Right lung (tissue), 5 donors: ENCODE results near the gene ADARB2. TPM values are rescaled to one million over a fixed set of nuclear protein-coding genes. Genes with fewer than 3 reads are reported as not detected.

ENCODE experiments used
- DNase-seq, 2 donors: peaks; one replicate each; pipeline ENCODE4 v3.0.0-alpha.2; 2013
- polyA plus RNA-seq, 5 donors: library from polyadenylated mRNA; unstranded; fragments of 120-200 nt; gene quantifications; one replicate each; pipeline versions ENCODE4 v1.2.1 to v1.2.3, GENCODE V29; 2013; ENCODE audit warnings: inconsistent platforms in 1 of 5, low replicate concordance in 1 of 5; ENCODE audit not compliant: insufficient read length in 5 of 5, insufficient read depth in 1 of 5

ADARB2 gene
- polyA plus RNA-seq, 5 donors, result 0.34 to 0.78 (median 0.69) TPM

DNA sequence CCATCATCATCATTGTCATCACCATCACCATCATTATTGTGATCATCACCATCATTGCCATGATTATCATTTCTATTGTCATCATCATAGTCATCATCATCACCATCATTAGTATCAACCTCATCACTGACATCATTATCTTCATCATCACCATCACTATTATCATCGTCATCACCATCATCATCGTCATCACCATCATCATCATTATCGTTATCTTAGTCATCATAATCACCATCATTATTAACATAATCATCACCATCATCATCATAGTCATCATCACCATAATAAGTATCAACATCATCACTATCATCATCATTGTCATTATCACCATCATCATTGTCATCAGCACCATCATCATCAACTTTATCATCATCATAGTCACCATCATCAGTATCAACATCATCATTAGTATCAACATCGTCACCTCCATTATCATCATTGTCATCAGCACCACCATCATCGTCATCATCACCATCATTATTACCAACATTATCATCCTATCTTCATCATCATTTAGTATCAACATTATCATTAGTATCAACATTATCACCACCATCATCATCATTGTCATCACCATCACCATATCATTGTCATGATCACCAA lies 241.3 kb downstream of the ADARB2 start:
- no peak for DNase-seq

- DNase-seq, result no peak
Observed at GRCh38 chr10:1492641-1493040, 244.7 kb downstream of the ADARB2 start.

GRCh38 chr10:1491901-1492300 lies 245.4 kb downstream of the ADARB2 start:
- no peak for DNase-seq

DNA sequence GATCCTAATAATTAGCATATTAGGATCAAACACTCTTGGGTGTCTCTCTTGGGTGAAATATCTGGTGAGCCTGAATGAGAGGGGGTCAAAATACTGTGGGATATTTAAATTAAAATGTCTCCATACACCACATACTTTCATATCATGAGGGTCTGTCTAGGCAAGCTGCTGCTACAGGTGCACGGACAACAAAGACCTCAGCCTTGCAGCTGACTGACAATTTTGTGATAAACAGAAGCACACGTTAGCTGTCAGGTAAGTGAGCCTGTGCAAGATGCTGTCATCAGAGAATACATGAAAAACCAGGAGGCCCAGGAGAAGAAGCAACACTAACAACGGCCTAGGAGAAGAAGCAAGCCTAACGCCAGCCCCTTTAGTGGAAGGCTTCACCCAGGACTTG lies 247.5 kb downstream of the ADARB2 start:
- no peak for DNase-seq

- DNase-seq, result no peak
Observed at GRCh38 chr10:1488970-1489548, 248.3 kb downstream of the ADARB2 start.

- no peak for DNase-seq
Observed at GRCh38 chr10:1486841-1487687, 250.3 kb downstream of the ADARB2 start.

DNA sequence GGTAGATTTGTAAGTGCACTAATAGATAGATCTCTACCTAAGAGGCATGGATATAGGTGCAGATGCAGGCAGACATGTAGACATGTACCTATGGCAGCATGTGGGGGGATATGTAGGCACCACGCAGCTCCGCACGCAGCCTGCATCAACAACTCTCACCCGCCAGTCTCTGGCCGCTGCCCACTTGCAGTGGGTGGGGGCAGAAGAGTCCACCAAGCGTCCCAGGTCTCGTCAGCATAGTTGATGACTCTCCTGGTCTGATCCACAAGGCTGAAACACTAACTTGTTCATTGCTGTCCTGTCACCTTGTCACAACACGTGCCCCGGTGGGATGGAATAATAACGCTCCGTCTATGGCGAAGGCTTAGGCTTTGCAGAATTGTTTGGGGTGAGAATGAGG lies 252.0 kb downstream of the ADARB2 start:
- DNase-seq, result no peak

DNA sequence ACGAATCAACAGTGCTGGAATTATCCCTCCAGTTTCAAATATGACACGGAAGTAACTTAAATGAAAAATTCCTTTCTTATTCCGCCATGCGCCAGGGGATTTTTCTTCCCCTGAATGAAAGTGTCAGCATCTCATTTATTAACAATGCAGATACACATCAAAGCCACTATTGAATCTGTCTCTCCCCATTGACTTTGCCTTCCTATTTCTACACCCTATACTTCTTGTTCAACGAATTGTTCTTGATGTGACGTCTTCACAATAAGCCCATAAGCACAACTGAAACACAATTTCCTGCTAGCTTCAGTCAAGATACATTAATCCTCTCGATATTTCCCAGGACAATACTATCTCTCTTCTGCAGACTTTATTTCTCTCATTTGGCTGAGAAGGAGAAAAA lies 253.5 kb downstream of the ADARB2 start:
- DNase-seq, result no peak

DNA sequence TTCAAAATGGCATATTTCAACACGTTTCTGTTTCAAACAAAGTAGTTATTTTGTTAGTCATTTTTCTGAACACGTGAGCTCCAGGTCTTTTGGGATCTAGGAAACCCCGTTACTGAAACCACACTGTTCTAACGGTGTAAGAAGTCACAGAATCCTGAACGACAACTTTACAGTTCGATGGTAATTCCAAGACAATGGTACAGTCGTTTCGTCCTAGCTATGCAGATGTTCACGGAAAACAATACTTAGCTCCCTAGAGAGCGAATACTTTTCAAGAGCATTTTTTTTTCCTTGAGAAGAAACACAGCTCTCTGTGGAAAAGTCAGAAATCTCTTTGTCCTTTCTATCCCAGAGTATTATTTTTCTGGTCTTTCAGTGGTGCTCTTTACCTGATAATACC lies 254.1 kb downstream of the ADARB2 start:
- DNase-seq, result no peak

DNA sequence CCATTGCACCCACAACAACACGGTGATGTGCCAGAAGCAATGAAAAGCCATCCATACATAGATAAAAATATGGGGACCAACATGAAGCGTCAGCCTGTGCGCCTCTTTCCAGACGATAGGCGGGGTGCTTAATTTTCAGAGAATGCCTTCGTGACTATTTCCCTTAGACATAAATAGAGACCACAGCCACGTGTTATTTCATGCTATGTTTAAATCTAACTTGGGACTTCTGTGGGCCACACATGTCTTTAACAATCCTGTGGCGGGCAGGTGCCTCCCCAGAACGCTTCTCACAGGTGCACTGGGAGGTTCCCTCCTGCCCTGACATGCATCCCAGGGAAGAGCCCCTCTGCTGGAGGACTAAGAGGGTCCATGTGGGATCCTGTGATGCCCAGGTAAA lies 259.7 kb downstream of the ADARB2 start:
- no peak for DNase-seq

GRCh38 chr10:1476455-1476803 lies 260.9 kb downstream of the ADARB2 start:
- DNase-seq, result no peak

DNA sequence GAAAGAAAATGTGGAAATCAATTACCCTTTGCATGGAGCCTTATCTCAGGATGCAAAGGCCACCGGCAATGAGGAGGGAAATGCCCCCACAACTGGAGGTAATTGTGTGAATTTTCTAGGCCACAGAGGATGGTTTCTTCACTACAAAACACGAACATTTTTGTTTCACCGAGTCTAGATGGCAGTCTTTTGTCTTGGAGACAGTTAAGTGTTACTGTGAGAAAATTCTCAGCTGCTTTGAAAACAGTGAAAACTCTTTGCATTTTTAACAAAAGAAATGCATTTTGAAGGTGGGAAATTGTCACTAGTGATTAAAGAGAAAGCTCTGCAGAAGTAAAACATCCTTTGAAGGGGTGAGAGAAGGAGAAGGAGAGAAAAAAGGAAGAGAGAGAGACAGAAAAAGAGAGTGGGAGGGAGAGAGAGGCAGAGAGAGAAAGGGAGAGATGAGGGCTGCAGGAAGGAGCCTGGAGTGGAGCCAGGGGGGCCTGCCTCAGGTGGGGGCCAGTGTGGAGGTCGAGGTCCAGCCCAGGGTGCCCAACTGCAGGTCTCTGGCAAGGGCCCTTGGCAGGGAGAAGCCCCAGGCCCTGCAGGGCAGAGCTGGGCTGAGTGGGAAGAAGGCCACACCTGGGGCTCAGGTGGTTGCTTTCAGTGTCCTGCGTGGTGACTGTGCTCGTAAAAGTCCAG lies 261.4 kb downstream of the ADARB2 start:
- DNase-seq, result no peak

GRCh38 chr10:1475098-1475591 lies 262.2 kb downstream of the ADARB2 start:
- no peak for DNase-seq

DNA sequence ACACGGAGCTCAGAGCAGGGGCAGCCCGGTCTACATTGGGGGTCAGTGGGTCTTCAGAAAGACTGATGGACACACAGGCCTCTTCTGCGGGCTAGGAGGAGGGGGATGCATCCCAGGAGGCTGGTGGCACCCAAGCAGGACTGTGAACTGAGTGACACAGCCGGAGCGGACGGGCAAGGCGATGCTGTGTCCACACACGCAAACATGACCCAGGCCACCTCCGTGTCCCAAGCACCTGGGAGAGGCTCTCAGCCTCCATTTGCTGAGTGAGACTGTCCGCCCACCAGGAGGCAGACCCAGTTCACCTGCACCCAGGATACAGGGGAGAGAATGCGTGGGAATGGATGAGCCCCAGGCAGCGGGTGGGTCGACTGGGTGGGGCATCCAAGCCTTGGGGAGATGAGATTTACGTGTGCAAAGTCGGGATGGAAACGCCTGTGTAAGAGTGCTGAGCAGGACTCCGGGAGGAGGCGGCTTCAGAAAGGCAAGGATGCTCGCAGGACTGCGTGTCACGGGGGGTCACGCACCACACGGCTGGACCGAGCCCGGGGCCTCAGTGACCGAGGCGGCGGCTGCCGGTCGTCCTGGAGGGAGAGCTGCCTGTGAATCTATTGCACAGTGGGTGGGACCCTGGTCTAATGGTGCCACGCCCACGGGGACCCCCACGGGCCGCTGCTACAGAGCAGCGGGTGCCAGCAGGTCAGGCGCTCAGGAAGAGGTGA lies 262.8 kb downstream of the ADARB2 start:
- DNase-seq, result no peak

DNA sequence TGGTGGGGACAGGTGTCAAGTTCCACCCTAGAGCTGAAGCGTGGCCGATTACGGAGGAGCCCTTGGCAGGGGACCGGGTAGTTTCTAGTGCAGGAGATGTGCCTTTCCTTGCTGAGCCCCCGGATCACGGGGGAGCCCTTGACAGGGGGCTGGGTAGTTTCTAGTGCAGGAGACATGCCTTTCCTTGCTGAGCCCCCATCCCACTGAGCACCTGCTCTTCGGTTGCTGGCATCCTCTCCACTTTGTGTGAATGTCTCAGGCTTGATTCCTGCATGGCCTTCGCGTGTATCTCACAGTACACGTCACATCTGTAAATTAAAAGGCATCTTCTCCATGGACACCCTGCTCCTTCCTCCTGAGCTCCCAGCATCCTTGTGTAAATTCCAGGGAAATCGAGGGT lies 263.5 kb downstream of the ADARB2 start:
- no peak for DNase-seq

- DNase-seq, result no peak
Observed at GRCh38 chr10:1472178-1472958, 265.0 kb downstream of the ADARB2 start.

- no peak for DNase-seq
Observed at GRCh38 chr10:1468811-1469210, 268.5 kb downstream of the ADARB2 start.

DNA sequence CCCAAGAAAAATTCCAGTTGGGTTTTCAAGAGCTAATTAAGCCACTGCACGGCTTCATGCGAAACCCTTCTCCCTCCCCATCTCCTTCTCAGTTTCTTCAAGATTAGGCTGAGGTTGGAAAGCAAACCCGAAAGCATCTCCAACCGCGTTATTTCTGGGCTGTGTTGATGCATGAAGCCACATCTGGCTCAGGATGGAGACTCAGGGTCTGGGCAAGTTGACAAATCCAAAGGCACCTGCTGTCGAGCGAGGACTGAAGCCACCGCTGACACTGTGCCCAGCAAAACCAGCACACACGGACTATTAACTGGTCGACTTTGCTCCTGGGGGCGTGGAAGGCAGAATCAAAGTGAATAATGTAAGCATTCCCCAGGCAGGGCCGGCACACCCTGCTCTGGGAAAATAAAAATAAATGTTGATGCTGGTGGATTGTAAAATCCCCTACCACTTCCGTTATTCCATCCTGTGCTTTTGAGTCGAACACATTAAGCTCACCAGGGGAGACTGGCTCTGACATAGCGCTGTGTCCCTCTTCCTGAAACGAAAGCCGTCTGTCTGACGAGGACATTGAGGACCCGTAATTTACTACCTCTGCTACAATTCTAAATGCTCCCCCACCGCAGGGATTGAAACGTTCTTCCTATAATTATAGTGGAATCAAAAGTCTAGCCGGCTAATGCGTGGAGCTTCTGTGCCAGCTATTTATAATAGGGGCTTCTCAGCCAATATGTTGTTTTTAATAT lies 269.8 kb downstream of the ADARB2 start:
- no peak for DNase-seq

- DNase-seq, result no peak
Observed at GRCh38 chr10:1465993-1466764, 271.1 kb downstream of the ADARB2 start.
